SK-N-MC (cell line): ENCODE data around the gene LY6G6D.

Experiments used
- EZH2 ChIP-seq: fragments of 200-600 bp; sonication (generic); IDR thresholded peaks from one replicate; pipeline ENCODE4 v1.6.1; 2017; ENCODE audit warnings: antibody characterized with exemption
- FOXP2 ChIP-seq: optimal IDR thresholded peaks from 2 replicates; pipeline ENCODE3; 2011; ENCODE audit warnings: mild to moderate bottlenecking, moderate library complexity; ENCODE audit not compliant: insufficient read depth; ENCODE audit errors: extremely low read length, control extremely low read depth
- POLR2AphosphoS5 ChIP-seq: IDR thresholded peaks from 2 replicates; pipeline ENCODE4 v1.6.1; 2012; ENCODE audit warnings: mild to moderate bottlenecking, low read depth, low read length, borderline replicate concordance

DNA sequence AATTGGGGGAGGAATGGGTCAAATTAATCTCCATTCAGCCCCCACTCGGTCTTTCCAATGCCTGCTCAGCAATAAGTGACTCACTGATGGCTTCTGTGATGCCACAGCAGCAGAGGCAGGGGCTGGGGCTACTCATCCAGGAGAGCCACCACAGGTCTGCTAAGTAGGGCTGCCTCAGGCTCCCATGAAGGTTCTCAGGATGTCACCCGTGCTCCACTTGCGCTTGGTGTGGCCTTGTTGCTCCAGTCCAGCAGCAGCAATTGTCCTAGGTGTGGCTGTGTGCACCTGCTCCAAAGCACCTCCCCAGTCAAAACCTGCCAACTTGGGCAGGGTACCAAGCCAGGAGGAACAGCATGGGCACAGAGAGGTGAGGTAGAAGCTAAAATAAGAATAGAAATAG lies 7.0 kb downstream of the LY6G6D start:
- TF ChIP-seq EZH2 (no peak), POLR2AphosphoS5 (no peak), FOXP2 (no peak)
